GM18867 (cell line): ENCODE results near the gene GPR34.
"Not testable (repeated sequence)": the region's sequence is repeated elsewhere in the genome, so short reads cannot be mapped to it uniquely, and the experiment has no call there.

Experiments used
- ATAC-seq: cut with Tn5 transposase; IDR thresholded peaks from one replicate; pipeline ENCODE4 v1.9.1; 2021; ENCODE audit warnings: mild to moderate bottlenecking, moderate library complexity; ENCODE audit not compliant: unreplicated experiment

GPR34 gene, protein sequence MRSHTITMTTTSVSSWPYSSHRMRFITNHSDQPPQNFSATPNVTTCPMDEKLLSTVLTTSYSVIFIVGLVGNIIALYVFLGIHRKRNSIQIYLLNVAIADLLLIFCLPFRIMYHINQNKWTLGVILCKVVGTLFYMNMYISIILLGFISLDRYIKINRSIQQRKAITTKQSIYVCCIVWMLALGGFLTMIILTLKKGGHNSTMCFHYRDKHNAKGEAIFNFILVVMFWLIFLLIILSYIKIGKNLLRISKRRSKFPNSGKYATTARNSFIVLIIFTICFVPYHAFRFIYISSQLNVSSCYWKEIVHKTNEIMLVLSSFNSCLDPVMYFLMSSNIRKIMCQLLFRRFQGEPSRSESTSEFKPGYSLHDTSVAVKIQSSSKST

DNA sequence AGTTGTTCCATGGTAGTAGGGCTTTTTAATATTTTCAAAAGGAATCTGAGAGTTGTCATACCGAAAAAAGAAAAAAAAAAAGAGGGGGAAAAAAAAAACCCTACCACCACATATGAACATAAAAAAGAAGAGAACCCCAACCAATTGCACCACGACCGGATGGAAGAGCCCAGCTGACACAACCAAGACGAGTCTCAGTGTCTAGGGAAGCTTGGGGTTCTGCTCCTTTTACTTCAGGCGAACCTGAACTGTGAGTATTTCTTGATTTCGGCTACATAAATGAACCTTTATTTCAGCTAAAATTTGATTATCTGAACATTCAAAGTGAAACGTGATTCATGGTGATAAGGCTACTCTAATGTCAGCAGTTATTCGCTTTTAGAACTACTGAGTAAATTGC is at the start of gene GPR34:
Gene GPR34, plus strand, starts transcription at position 139 of the 400 bp plus-strand sequence. CDS start 6,661 bp downstream, outside the sequence.
- ATAC-seq, result no peak

DNA sequence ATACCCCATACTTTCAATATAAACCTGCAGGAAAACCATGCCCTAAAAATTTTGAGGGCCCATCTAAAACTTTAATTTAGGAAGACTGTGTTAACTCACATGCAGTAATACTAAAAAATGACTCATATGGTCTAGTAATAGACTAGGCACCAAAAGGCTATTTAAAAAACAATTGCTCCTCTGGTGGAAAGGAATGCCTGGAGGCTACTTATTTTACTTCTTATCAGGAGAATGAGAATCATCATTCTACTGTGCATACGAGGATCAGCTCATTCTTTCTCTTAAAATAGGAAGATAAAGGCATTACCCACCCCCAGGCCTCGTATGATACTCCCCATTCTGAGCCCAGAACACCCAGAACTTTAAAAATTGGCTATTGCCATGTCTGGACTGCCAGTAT is 42.6 kb upstream of the GPR34 start:
- not testable (repeated sequence) for ATAC-seq

DNA sequence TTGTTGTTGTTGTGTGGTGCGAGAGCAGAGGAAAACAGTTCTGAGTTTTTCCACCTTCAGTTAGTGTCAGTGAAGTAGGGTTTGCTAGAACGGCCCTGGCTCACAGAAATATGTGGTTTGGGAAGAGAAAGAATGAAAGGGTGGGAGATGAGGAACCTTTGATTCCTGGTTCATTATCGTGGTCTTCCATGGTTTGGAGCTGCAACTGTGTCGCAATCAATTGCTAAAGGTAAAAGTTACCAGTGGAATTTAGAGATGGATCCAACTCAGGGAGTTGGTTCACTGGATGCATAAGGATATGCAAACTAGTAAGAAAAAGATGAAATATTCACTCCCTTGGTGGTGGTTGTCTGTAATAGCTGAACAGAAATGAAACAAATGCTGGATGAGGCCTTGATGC is 35.6 kb upstream of the GPR34 start:
- no peak for ATAC-seq

DNA sequence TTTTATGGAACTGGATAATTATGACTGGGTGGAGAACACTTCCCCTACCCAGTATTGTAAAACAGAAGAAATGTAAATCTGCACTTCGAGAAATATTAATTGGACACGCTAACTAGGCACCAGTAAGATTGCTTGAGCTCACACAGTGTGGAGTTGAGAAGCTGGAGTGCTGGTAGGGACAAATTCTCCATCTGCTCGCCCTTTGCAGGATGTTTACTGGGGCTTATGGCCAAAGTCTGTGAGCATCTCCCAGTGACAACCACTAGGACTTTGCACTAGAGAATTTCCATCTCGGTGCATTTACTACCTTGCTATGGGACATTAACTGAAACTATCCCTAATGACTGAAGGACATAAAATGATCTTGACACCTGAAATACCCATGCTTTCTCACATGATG is 33.7 kb upstream of the GPR34 start:
- ATAC-seq, result no peak

DNA sequence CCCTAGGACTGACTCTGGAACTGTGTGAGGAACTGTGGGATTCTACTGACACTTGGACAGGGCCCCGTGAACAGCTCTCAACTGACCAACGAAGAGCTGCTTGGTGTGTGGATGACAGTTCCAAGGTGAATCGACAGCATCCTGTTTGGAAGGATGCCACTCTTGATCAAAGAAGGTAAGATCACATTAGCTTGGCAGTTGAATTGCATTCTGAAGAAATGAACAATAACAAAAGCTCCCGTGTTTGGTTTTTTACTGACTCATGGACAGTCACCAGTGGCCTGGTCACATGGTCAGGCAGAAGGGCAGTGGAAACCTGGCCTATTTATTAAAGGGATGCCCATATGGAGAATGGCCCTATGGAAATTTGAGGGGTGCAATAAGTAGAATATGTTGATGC is 33.1 kb upstream of the GPR34 start:
- no peak for ATAC-seq

DNA sequence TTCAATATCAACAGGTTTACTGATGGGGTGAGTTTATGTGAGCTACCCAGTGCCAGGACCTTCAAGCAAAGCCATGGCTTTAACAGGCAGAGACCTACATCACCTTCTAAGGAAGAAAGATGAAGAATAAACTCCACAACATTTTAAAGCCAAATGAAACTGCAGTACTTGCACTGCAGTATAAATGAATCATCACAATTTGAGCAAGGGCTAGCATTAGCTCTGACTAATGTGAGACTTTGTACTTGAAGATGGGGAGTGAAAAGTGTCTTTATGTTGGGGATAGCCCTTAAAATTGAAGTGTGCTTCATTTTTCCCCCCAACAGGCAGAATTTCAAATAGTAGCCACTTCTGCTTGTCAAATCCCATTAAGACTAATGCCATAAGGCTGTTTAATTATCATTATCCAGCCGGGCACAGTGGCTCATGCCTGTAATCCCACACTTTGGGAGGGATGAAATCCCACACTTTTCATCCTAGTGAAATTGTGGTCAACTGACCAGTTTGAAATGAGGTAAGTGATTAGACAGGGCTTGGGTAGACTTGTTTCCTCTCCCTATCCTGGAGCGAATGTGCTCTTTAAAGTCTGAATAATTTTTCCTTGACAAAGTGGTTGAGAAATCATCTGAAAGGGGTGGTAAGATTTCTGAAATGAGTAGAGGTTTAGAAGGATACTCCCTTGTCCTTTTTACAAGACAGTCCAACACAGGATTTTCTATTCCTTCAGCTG is 27.2 kb upstream of the GPR34 start:
- ATAC-seq, result no peak

DNA sequence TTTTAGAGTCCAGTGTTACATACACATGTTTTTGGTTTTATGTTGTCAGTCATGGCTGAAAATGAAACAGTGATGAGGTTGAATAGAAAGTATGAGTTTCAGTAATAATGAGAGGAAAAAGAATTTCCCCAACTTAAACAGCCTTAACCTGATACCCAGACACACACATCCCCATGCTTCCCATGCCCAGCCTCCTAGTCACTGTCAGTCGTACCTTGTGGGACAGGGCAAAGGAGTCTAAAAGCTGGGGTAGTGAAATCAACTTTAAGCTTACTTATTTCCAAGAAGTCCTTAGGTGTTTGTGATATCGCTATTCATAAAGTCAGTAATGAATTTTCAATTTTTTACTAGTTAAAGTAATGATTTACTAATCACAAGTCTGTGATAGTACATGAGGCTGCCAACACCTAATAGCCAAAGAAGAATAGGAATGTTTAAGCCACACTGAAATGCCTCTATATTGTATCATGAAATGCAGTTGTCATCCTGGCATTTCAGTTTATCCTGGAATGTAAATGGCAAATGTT is 24.3 kb upstream of the GPR34 start:
- peak; percentile 88 for ATAC-seq

DNA sequence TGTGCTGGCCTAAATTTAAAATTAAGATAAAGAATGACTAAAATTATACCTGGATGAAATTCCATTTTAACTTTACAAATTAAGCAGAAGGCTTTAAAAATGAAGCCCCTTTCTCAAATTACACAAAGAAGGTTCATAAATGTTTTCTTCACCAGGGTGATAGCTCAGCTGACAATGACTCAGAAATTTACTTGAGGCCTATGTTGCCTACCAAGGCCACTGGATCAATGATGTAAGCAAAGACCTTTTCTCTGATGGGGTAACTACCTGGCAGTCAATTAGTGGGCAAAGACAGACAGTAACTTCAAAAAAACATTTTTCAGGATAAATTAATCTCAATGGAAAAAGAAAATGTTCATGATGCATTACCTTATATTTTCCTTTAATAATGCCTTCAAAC is 23.9 kb upstream of the GPR34 start:
- no peak for ATAC-seq

DNA sequence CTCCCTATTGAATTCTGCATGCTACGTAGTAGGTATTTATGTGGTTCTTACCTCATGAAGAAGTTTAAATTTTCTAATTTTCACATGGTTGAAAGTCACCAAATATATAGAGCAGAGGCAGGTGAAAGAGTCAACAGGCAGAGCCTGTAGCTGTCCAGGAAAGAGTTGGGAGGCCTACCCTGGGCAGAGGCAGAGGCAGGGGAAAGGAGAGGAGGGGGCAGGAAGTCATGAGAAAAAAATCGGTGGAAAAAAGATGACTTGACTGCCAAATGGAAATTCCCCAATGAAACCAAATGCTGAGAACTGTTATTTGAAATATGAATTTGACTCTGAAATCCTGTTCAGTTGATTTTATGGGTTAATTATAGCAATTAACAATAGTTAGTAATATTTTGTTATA is 23.1 kb upstream of the GPR34 start:
- ATAC-seq, result no peak

DNA sequence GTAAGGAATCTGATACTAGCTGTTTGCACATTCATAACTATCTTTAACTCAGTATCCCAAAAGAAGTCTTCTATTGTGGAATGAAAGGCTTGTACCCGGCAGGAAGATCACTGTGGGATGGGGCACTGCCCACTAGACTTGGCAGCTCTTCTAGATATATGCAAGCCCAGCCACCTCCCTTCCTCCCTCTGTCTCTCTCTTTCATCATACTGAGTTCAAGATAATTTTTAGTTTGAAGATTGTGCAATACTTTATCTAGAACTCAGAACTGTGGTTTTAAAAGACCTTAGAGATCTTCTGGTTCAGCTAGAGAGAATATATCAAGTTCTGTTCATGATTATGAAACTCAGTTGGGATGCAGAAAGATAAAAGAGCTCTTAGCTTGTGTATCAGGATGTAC is 22.5 kb upstream of the GPR34 start:
- no peak for ATAC-seq

DNA sequence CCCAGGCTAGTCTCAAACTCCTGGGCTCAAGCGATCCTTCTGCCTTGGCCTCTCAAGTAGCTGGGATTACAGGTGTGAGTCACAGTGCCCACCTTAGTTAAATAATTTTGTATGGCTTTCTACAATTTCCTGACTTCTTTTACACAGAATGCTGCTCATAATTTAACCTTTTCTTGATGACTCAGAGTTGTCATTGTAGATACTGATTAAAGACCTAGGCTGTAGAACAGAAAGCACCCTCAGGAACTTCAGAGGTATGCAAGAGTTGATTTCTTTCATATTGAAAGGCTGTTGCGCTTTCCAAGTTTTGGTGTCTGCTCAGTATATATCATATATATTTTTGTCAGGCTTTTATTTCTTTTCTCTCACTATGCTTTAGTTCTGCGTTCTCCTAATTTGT is 21.1 kb upstream of the GPR34 start:
- ATAC-seq, result no peak

DNA sequence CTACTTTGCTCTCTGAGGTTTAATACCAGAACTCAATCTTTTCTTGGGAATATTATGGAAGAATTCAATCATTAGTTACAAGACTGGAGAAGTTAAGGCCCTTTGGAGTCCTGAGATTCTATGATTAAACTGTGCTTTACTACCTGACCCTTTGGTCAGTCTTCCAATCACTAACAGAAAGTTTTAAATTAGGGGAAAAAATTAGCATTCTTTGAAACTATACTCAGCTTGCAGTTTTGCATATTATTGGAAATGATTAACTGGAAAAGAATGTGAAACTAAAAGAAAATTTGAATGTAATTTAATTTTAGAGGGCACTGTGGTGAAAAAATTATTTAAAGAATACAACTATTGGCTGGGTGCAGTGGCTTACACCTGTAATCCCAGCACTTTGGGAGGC is 18.7 kb upstream of the GPR34 start:
- ATAC-seq, result no peak

DNA sequence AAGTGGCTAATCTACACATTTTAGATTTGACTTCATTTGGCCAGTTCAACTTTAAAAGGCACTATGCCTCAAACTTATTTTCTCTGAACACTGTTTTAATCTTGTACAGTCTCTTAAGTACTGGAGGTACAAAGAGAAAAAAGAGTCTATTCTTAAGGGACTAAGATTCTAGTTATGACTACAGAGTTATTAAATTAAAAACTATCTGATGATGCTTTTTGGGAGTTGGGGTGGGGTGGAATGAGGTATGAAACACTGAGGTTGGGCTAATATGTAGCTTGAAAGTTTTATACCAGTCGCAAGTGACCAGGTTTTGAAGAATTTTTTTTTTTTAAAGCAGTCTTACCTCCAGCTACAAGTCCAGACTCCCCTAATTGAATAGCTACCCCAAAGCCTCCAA is 17.7 kb upstream of the GPR34 start:
- no peak for ATAC-seq

DNA sequence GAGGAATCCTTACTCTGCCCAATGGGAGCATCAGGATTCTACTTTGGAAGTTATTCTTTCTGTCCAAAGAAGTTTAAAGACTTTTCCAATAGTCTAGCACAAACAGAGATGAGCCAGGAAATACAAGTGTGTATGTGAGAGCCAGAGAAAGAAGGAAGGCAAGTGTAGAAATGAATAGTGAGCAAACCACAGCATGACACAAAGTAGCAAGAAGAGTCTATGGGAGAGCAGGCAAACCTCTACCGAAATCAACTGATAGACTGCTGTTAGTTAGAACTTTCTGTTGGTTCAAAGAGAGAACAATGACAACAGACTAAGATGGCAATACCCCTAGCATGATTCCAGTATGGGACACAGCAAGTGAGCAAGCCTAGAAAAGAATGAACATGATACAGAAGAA is 16.1 kb upstream of the GPR34 start:
- ATAC-seq, result no peak

DNA sequence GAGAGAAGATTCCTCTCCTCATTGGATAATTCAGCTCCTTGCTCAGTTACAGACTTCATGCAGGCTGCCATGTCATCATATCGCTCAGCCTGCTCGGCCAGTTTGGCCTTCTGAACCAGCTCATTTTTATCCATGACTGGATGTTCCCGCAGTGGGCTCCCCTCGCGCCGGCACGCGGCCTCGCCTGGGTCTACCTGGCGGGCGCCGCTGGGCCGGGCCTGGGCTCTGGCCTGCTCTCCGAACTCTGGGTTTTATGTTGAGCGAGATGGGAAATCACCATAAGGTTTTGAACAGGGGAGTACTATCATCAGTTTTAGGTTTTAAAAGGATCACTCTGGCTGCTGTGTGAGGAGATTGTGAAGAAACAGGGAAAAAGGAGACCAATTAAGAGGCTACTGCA is 12.4 kb upstream of the GPR34 start:
- ATAC-seq, result not testable (repeated sequence)

DNA sequence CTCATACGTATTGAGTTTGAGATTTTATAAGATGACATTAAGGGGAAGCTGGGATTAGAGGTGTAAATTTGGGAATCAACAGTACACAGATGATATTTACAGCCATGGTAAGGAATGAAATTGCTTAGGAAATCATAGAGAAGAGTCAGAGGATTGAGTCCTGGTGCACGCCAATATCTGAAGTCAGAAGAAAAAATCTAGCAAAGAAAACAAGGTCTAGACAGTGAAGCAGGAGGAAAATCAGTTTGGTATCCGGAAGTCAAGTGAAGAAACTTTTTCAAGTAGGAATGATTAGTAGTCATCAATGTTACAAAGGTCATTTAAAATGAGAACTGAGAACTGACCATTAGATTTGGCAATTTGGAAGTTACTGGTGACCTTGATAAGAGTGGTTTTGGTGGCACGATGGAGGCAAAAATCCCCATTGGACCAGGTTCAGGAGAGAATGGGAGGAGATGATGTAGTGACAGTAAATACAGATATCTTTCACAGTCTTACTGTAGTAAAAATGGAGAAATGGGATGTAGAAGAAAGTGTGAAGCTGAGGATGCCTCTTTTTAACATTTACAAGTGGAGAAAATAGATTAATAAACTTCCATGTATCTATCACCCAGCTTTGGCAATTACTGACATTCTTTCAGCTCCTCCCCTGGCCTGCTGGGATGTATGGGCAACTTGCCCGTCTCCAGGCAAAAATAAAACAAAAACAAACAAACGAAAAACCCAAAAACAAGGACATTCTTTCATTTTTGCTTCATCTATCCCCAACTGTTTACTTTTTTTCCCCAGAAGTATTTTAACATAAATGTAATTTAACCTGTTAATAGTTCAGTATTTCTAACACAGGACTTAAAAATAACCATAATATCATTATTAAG is 11.4 kb upstream of the GPR34 start:
- ATAC-seq, result no peak

DNA sequence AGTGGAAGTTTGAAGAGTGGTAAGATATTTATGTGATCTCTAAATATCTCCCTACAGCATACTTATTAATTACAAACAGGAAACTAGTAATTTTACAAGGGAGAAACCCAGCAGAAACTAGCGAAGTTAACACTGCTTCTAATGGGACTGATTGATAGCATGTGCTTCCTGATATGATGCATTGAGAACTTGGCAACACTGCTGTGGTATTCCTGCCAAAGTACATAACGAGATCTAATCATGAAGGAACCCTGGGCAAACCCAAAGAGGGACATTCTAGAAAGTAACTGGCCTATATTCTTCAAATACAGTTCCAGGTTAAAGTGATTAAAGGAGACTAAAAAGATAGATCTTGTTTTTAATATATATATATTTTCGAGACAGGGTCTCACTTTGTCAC is 4.6 kb upstream of the GPR34 start:
- no peak for ATAC-seq

DNA sequence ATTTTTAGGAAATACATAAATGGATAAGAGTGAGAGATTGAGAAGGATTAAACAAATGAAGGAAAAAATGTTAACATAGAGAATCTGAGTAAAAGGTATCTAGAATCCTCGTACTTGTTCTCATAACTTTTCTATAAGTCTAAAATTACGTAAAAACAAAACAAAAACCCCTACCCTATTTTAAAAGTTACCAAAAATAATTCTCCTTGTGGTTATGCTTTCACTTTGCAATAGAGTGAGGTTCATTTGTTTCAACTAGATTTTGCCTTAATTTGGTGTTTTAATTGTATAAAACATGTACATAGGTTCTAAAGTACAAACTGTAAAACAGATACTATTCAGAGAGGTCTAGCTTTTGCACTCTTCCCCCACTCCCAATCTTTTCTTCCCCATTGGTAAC is 3.8 kb upstream of the GPR34 start:
- ATAC-seq, result no peak

DNA sequence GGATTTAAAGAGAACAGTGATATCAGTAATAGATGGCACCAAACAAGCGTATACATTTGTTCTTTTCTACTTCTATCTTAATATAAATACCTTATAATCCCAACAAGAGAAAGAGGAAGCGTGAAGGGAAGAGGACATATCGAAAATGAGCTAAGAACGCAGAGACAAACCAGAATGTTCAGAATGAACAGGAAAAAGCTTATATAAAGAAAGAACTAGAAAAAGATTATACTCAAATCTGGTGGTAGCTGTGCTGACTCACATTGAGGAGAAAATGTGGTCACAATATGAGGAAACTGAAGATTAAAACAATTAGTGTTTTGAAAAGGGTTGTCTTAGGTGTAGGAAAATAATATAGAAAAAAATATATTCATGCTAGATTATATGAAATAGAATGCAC is 2.0 kb upstream of the GPR34 start:
- no peak for ATAC-seq

DNA sequence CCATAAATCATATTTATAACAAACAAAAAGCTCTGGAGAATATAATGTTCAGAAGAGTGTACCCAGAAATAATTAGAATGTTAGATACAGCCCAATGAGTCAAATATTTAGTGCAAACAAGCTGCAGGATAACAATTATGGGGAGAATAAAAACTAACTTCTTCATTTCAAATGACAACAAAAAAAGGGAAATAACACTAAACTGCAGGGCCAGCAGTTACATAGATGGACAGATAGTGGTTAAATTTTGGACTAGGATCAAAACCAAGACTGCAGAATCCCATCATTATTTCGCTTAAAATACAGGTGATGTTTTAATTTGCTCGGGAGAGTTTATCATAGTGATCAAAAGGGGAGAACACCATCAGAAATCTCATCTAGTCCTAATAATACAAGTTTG is 617 bp upstream of the GPR34 start:
- no peak for ATAC-seq

DNA sequence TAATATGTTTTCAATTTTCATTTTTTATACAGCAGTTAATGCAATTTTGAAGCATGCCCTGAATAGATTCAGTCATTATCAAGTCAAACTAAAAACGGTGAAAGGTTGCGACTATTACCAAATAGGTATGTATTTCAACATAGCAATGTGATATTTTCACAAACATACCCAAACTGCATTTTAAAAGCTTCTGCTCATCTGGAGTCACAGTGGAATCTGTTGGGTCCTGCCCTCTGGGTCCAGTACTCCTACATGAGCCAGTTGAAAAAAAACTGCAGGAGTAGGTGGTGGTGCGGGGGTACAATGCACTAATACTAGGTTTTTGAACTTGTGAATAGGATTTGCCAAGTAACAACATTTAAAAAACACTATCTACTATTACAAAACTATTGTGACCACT is 938 bp downstream of the GPR34 start:
- no peak for ATAC-seq
